Smooth muscle cell (in vitro differentiated cells): ENCODE results near the gene CBLN3. TPM values are rescaled to one million over a fixed set of nuclear protein-coding genes. Genes with fewer than 3 reads are reported as not detected.

ENCODE experiments used
- DNase-seq: peaks from one replicate; lab custom pipeline; 2025; ENCODE audit not compliant: unreplicated experiment; lab: John Stamatoyannopoulos, UW
- H2AFZ ChIP-seq: fragments of 200-600 bp; sonication (generic); 2 replicates; pipeline ENCODE4 v1.6.0; 2016; ENCODE audit warnings: antibody characterized with exemption, low read depth, mild to moderate bottlenecking
- H3F3A ChIP-seq: fragments of 200-600 bp; sonication (generic); 2 replicates; pipeline ENCODE4 v1.6.0; 2017; ENCODE audit warnings: antibody characterized with exemption, low read depth
- H3K27ac ChIP-seq: fragments of 200-600 bp; sonication (generic); 2 replicates; pipeline ENCODE4 v1.5.1; 2016; ENCODE audit warnings: low read depth, mild to moderate bottlenecking
- H3K27me3 ChIP-seq: fragments of 200-600 bp; sonication (generic); 2 replicates; pipeline ENCODE4 v1.6.1; 2016; ENCODE audit warnings: low read depth, mild to moderate bottlenecking
- H3K36me3 ChIP-seq: fragments of 200-600 bp; sonication (generic); 2 replicates; pipeline ENCODE4 v1.5.1; 2016; ENCODE audit warnings: low read depth
- H3K4me1 ChIP-seq: fragments of 200-600 bp; sonication (generic); 2 replicates; pipeline ENCODE4 v1.5.1; 2016; ENCODE audit warnings: low read depth
- H3K4me2 ChIP-seq: fragments of 200-600 bp; sonication (generic); 2 replicates; pipeline ENCODE4 v1.6.0; 2016; ENCODE audit warnings: mild to moderate bottlenecking
- H3K4me3 ChIP-seq: fragments of 200-600 bp; sonication (generic); 2 replicates; pipeline ENCODE4 v1.5.1; 2016; ENCODE audit warnings: mild to moderate bottlenecking
- H3K79me2 ChIP-seq: fragments of 200-600 bp; sonication (generic); 2 replicates; pipeline ENCODE4 v1.6.0; 2016; ENCODE audit warnings: low read depth, mild to moderate bottlenecking
- H3K9ac ChIP-seq: fragments of 200-600 bp; sonication (generic); 2 replicates; pipeline ENCODE4 v1.6.0; 2016; ENCODE audit warnings: low read depth
- H3K9me3 ChIP-seq: fragments of 200-600 bp; sonication (generic); replicated peaks from 2 replicates; pipeline ENCODE4 v1.5.1; 2016; ENCODE audit warnings: low read depth
- H4K20me1 ChIP-seq: fragments of 200-600 bp; sonication (generic); 2 replicates; pipeline ENCODE4 v1.6.0; 2016; ENCODE audit warnings: low read depth
- WGBS: methylation state at CpG from one replicate; pipeline ENCODE4 v1.1.7; 2016; ENCODE audit warnings: low lambda C conversion rate; 5-methylcytosine and 5-hydroxymethylcytosine counted together
- polyA plus RNA-seq: library from polyadenylated mRNA; unstranded; fragments of >200 nt; fragmentation: Nextera tagmentation; extraction: Ambion mirVana; gene quantifications from 2 replicates; pipeline ENCODE4 v1.2.1, GENCODE V29; 2016
- total RNA-seq: library from RNA; depleted of rRNA; stranded (reverse); fragments of >200 nt; gene quantifications from 2 replicates; pipeline ENCODE4 v1.2.3, GENCODE V29; 2014
- TF ChIP-seq, protein P1 (sequence below): fragments of 200-600 bp; sonication (generic); IDR thresholded peaks from 2 replicates; pipeline ENCODE4 v1.5.1; 2017; ENCODE audit warnings: borderline replicate concordance, mild to moderate bottlenecking, antibody characterized with exemption; ENCODE audit not compliant: insufficient read depth, poor library complexity, severe bottlenecking

The CBLN3 gene
- total and polyA plus RNA-seq, 2 experiments from 2014 or later, result 1.1 to 1.6 TPM

DNA sequence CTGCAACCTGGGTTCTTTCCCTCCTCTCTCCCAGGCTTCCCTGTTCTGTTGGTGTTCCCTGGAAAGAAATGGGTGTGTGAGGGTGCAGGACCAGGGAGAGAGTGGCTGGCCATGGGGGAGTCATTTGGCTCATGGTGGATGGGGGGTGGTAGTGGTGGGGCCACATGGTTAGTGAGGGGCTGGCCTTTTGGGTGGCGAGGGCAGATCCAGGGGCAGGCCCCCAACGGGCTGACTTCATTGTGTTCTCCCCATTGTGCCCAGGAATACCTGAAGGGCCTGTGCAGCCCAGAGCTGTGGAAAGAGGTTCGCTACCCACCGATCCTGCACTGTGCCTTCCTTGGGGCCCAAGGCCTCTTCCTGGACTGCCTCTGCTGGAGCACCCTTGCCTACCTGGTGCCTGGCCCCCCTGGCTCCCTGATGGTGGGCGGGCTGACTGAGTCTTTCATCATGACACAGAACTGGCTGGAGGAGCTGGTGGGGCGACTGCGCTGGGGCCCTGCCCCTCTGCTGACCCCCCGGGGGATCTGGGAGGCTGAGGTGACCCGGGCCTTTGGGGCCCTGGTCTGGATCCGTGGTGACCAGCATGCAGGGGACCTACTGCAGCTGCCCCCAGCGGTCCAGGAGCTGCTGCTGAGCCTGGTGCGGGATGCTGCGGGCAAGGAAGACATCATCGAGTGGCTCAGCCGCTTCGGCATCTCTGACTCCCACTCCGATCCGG lies 21.7 kb downstream of the CBLN3 start:
- Histone ChIP-seq H3K4me3 (no peak overlapping the region), H4K20me1 (peaks cover 45% of the 10 kb centered on the region), H3K9me3 (no peaks in the 10 kb centered on the region), H3K9ac (no peak overlapping the region), H2AFZ (no peak overlapping the region), H3K4me1 (peaks cover 5% of the 10 kb centered on the region), H3K27ac (no peak overlapping the region), H3K4me2 (no peak overlapping the region), H3K79me2 (peaks cover 29% of the 10 kb centered on the region), H3K36me3 (no peaks in the 10 kb centered on the region), H3F3A (no peaks in the 10 kb centered on the region), H3K27me3 (no peaks in the 10 kb centered on the region)
- TF ChIP-seq, protein P1, sequence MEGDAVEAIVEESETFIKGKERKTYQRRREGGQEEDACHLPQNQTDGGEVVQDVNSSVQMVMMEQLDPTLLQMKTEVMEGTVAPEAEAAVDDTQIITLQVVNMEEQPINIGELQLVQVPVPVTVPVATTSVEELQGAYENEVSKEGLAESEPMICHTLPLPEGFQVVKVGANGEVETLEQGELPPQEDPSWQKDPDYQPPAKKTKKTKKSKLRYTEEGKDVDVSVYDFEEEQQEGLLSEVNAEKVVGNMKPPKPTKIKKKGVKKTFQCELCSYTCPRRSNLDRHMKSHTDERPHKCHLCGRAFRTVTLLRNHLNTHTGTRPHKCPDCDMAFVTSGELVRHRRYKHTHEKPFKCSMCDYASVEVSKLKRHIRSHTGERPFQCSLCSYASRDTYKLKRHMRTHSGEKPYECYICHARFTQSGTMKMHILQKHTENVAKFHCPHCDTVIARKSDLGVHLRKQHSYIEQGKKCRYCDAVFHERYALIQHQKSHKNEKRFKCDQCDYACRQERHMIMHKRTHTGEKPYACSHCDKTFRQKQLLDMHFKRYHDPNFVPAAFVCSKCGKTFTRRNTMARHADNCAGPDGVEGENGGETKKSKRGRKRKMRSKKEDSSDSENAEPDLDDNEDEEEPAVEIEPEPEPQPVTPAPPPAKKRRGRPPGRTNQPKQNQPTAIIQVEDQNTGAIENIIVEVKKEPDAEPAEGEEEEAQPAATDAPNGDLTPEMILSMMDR, result no peak
- WGBS, result 96% methylated on average over 15 of the region's 18 CpGs
- DNase-seq, result no peak

DNA sequence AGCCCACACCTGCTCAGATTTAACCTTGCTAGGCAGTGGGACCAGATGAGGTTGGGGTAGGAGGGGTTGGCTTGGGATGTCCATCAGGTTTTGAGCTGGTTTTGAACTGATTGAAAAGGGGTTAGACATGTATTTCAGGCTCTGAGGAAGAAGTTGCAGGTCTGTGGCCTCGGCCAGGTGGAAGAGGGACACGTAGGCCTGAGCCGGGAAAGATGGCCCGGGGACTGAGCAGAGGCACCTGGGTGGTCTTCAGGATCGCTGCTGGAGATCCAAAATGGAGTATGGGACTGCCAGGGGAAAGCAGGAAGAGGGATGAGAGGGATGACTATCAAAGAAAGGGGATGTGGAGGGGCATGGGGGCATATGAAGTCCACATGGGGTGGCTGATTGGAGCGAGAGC lies 23.1 kb downstream of the CBLN3 start:
- DNase-seq, result no peak
- 98% methylated on average over 6 of the region's 6 CpGs for WGBS
- Histone ChIP-seq H3K4me1 (peaks cover 9% of the 10 kb centered on the region), H3K36me3 (no peaks in the 10 kb centered on the region), H3K4me2 (no peak overlapping the region), H3K9me3 (no peaks in the 10 kb centered on the region), H2AFZ (no peak overlapping the region), H3F3A (no peaks in the 10 kb centered on the region), H3K9ac (no peak overlapping the region), H4K20me1 (peaks cover 57% of the 10 kb centered on the region), H3K4me3 (no peak overlapping the region), H3K27me3 (no peaks in the 10 kb centered on the region), H3K27ac (no peak overlapping the region), H3K79me2 (peaks cover 39% of the 10 kb centered on the region)
- TF ChIP-seq, protein P1, result no peak

DNA sequence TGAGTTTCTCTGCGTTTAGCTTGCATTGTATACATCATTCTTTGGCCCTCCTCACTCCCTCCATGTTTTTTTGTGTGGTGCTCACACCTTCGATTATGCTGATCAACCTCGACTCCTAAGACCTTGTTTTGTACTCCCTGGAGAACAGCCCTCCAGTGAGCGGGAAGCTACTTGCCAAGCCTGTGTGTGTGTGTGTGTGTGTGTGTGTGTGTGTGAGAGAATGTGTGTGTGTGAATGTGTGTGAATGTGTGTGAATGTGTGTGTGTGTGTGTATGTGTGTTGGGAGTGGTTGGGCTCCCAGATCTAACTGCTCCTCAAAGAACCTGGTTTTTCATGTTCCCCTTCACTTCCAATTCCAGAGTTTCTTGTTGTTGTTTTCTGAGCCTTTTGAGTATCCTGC lies 24.7 kb downstream of the CBLN3 start:
- Histone ChIP-seq H4K20me1 (peaks cover 57% of the 10 kb centered on the region), H3K79me2 (peaks cover 49% of the 10 kb centered on the region), H3F3A (no peaks in the 10 kb centered on the region), H3K4me2 (no peak overlapping the region), H2AFZ (no peak overlapping the region), H3K9ac (no peak overlapping the region), H3K9me3 (no peaks in the 10 kb centered on the region), H3K36me3 (no peaks in the 10 kb centered on the region), H3K27ac (no peak overlapping the region), H3K27me3 (no peaks in the 10 kb centered on the region), H3K4me1 (peaks cover 16% of the 10 kb centered on the region), H3K4me3 (no peak overlapping the region)
- TF ChIP-seq, protein P1, result no peak
- 82% methylated on average over 4 of the region's 4 CpGs for WGBS
- no peak for DNase-seq

DNA sequence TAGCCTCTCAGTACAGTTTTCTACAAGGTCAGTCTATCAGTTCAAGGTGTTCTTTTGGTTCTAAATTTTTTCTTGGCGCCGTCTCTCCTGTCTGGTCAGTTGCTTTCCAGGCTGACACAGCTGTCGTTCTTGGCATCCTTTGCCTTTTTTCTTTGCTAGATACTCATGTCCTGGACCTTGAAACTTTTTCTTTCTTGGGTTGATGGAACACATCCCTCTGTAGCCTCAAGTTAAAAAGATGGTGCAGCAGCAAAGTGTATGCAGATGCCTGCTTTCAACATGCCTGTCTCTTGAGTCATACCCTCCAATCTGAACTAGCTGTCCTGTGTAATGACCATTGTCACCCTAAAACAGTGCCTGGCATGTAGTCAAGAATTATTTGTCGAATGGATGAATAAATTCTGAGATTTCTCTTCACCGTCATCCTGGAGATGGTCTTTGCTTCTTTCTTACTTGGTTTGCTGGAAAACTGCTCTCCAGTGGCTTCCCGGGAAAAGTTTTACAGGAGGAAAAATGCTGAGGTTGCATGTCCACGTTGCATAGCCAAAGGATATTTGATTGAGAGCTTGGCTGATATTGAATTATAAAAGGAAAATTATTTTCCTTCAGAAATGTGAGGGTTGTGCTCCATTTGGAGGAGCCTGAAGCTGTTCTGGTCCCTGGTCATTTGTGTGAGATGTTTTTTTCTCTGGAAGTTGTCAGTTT lies 26.0 kb downstream of the CBLN3 start:
- Histone ChIP-seq H3F3A (no peaks in the 10 kb centered on the region), H3K36me3 (no peaks in the 10 kb centered on the region), H3K4me3 (no peak overlapping the region), H3K27ac (no peak overlapping the region), H3K9me3 (no peaks in the 10 kb centered on the region), H3K9ac (no peak overlapping the region), H4K20me1 (peaks cover 57% of the 10 kb centered on the region), H3K27me3 (no peaks in the 10 kb centered on the region), H2AFZ (no peak overlapping the region), H3K79me2 (peaks cover 59% of the 10 kb centered on the region), H3K4me1 (peaks cover 22% of the 10 kb centered on the region), H3K4me2 (peak overlapping the region; percentile 47)
- WGBS, result 63% methylated on average over 7 of the region's 7 CpGs
- no peak for DNase-seq
- TF ChIP-seq, protein P1, result no peak
